GM12874 (cell line): ENCODE results near the gene KIRREL1.

Experiments
- CTCF ChIP-seq: IDR thresholded peaks from 2 replicates; pipeline ENCODE4 v1.5.1; 2011; ENCODE audit warnings: low read depth, mild to moderate bottlenecking, control low read depth, low read length, moderate library complexity; ENCODE audit not compliant: insufficient read depth

The KIRREL1 gene

GRCh38 chr1:158059984-158060383, 66.5 kb downstream of the KIRREL1 start:
- no peak for TF ChIP-seq CTCF

GRCh38 chr1:158062174-158062573, 68.7 kb downstream of the KIRREL1 start:
- TF ChIP-seq CTCF: no peak

GRCh38 chr1:158067662-158068061, 74.2 kb downstream of the KIRREL1 start:
- no peak for TF ChIP-seq CTCF

- TF ChIP-seq CTCF: no peak
These were observed 75.5 kb downstream of the KIRREL1 start for GRCh38 chr1:158068918-158069317.

GRCh38 chr1:158071138-158071537, 77.7 kb downstream of the KIRREL1 start:
- TF ChIP-seq CTCF: no peak

- no peak for TF ChIP-seq CTCF
These were observed 81.6 kb downstream of the KIRREL1 start for GRCh38 chr1:158075078-158075477.

GRCh38 chr1:158076441-158076840, 83.0 kb downstream of the KIRREL1 start:
- TF ChIP-seq CTCF: no peak
